ENCODE data around the gene GRIA1. TPM values are rescaled to one million over a fixed set of nuclear protein-coding genes. Genes with fewer than 3 reads are reported as not detected.

The GRIA1 gene
- total RNA-seq, 1 donor from 2014 or later: not detected

- Mint-ChIP-seq H3K4me3 (ENCODE audit: unreplicated experiment) (no peak overlapping the region), H3K9me3 (ENCODE audit: unreplicated experiment) (peaks cover 2% of the 10 kb centered on the region), H3K36me3 (ENCODE audit: unreplicated experiment) (no peaks in the 10 kb centered on the region), H3K4me1 (ENCODE audit: low read depth, unreplicated experiment) (peaks cover 13% of the 10 kb centered on the region), H3K27ac (ENCODE audit: unreplicated experiment) (peak overlapping the region; percentile 40), H3K27me3 (ENCODE audit: unreplicated experiment) (peaks cover 3% of the 10 kb centered on the region)
- TF ChIP-seq CTCF (IDR thresholded peaks at IDR 0.05; ENCODE audit: partially characterized antibody, unreplicated experiment): no peak
- DNase-seq: no peak
Observed at GRCh38 chr5:153516504-153517240, 26.2 kb downstream of the GRIA1 start.

- Mint-ChIP-seq H3K4me1 (ENCODE audit: low read depth, unreplicated experiment) (peaks cover 13% of the 10 kb centered on the region), H3K27me3 (ENCODE audit: unreplicated experiment) (peaks cover 3% of the 10 kb centered on the region), H3K27ac (ENCODE audit: unreplicated experiment) (peak overlapping the region; percentile 40), H3K4me3 (ENCODE audit: unreplicated experiment) (peak overlapping the region; percentile 18), H3K9me3 (ENCODE audit: unreplicated experiment) (peaks cover 2% of the 10 kb centered on the region), H3K36me3 (ENCODE audit: unreplicated experiment) (no peaks in the 10 kb centered on the region)
- no peak for TF ChIP-seq CTCF (IDR thresholded peaks at IDR 0.05; ENCODE audit: partially characterized antibody, unreplicated experiment)
- peak; percentile 21 for DNase-seq
Observed at GRCh38 chr5:153517241-153517611, 26.8 kb downstream of the GRIA1 start.

- peaks cover 2% of the 10 kb centered on the region for H3K9me3 Mint-ChIP-seq (ENCODE audit: unreplicated experiment)
Observed at GRCh38 chr5:153520137-153520536, 29.7 kb downstream of the GRIA1 start.

DNA sequence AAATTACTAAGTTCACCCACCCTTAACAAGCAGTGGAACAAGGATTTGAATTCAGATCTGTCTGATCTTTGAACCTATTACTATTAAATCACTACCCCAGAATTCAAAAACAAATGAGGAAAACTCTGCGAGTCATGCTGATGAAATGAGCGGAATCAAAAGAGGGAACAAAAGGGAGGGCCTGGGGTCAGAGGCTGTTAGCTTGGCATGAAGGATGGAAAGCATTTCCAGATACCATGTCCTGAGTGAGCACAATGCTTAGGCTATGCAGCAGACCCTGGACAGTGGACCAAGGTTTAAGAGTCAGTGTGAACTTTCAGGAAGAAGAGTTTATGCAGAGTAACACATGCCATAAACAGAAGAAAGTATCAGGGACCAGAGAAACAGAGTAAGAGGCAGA is 30.5 kb downstream of the GRIA1 start:
- Mint-ChIP-seq H3K9me3 (ENCODE audit: unreplicated experiment) (peaks cover 2% of the 10 kb centered on the region), H3K27me3 (ENCODE audit: unreplicated experiment) (peaks cover 3% of the 10 kb centered on the region), H3K4me3 (ENCODE audit: unreplicated experiment) (no peak overlapping the region), H3K27ac (ENCODE audit: unreplicated experiment) (no peak overlapping the region), H3K36me3 (ENCODE audit: unreplicated experiment) (no peaks in the 10 kb centered on the region), H3K4me1 (ENCODE audit: low read depth, unreplicated experiment) (peaks cover 13% of the 10 kb centered on the region)
- no peak for TF ChIP-seq CTCF (IDR thresholded peaks at IDR 0.05; ENCODE audit: partially characterized antibody, unreplicated experiment)
- DNase-seq: no peak

More at GRCh38 chr5:153520137-153520536, 29.7 kb downstream of the GRIA1 start:
- H3K36me3 Mint-ChIP-seq (ENCODE audit: unreplicated experiment): no peaks in the 10 kb centered on the region
- no peak overlapping the region for H3K4me3 Mint-ChIP-seq (ENCODE audit: unreplicated experiment)
- peaks cover 13% of the 10 kb centered on the region for H3K4me1 Mint-ChIP-seq (ENCODE audit: low read depth, unreplicated experiment)
- peaks cover 3% of the 10 kb centered on the region for H3K27me3 Mint-ChIP-seq (ENCODE audit: unreplicated experiment)
- no peak overlapping the region for H3K27ac Mint-ChIP-seq (ENCODE audit: unreplicated experiment)
- no peak for TF ChIP-seq CTCF (IDR thresholded peaks at IDR 0.05; ENCODE audit: partially characterized antibody, unreplicated experiment)
- no peak for DNase-seq

DNA sequence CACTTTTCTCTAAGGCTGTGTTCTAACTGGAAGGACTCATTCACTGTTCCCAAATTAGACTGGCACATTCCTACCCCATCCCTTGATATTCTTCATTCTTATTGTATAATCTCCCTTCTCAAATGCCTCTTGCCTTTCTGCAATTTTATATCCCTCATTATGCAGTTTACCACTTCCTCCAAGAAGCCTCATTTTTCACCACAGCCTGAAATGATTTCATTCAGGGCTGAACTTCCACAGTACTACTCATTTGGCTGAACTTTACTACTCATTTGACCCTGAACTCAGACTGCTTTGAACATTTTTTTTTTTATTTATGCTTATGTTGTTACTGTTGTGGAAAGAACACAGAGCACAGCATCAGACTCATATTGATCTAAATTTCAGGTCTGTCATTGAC is 32.7 kb downstream of the GRIA1 start:
- no peak for TF ChIP-seq CTCF (IDR thresholded peaks at IDR 0.05; ENCODE audit: partially characterized antibody, unreplicated experiment)
- Mint-ChIP-seq H3K36me3 (ENCODE audit: unreplicated experiment) (no peaks in the 10 kb centered on the region), H3K4me1 (ENCODE audit: low read depth, unreplicated experiment) (no peaks in the 10 kb centered on the region), H3K27ac (ENCODE audit: unreplicated experiment) (no peak overlapping the region), H3K4me3 (ENCODE audit: unreplicated experiment) (no peak overlapping the region), H3K27me3 (ENCODE audit: unreplicated experiment) (no peaks in the 10 kb centered on the region), H3K9me3 (ENCODE audit: unreplicated experiment) (no peaks in the 10 kb centered on the region)
- no peak for DNase-seq
